IPS-18c (cell line): Measurements from ENCODE around the gene PGLYRP3.
"Not testable (repeated sequence)": the region's sequence is repeated elsewhere in the genome, so short reads cannot be mapped to it uniquely, and the experiment has no call there.

Experiments
- H3K4me3 ChIP-seq: 2 replicates; pipeline ENCODE4 v1.7.0; 2013; ENCODE audit warnings: low read depth, mild to moderate bottlenecking, low read length, moderate library complexity; ENCODE audit not compliant: insufficient read depth
- H3K9me3 ChIP-seq: one replicate; pipeline ENCODE4 v1.6.1; 2013; ENCODE audit warnings: mild to moderate bottlenecking, low read length, moderate library complexity; ENCODE audit not compliant: control insufficient read depth, insufficient read depth

The PGLYRP3 gene

GRCh38 chr1:153337980-153338853 is 25.5 kb upstream of the PGLYRP3 start:
- Histone ChIP-seq H3K9me3 (no peaks in the 10 kb centered on the region), H3K4me3 (no peak overlapping the region)

GRCh38 chr1:153336650-153337049 is 23.9 kb upstream of the PGLYRP3 start:
- no peaks in the 10 kb centered on the region for H3K9me3 ChIP-seq

GRCh38 chr1:153333902-153334301 is 21.1 kb upstream of the PGLYRP3 start:
- no peak overlapping the region for H3K4me3 ChIP-seq
- H3K9me3 ChIP-seq, result no peaks in the 10 kb centered on the region

More at GRCh38 chr1:153336650-153337049, 23.9 kb upstream of the PGLYRP3 start:
- H3K4me3 ChIP-seq, result no peak overlapping the region

GRCh38 chr1:153324912-153325311 is 12.2 kb upstream of the PGLYRP3 start:
- Histone ChIP-seq H3K9me3 (no peaks in the 10 kb centered on the region), H3K4me3 (no peak overlapping the region)

- H3K9me3 ChIP-seq, result no peaks in the 10 kb centered on the region
- no peak overlapping the region for H3K4me3 ChIP-seq
Observed at GRCh38 chr1:153322568-153322967, 9.8 kb upstream of the PGLYRP3 start.

- H3K4me3 ChIP-seq, H3K9me3 ChIP-seq: not testable (repeated sequence)
Observed at GRCh38 chr1:153318145-153318544, 5.4 kb upstream of the PGLYRP3 start.

GRCh38 chr1:153316013-153316412 is 3.3 kb upstream of the PGLYRP3 start:
- not testable (repeated sequence) for H3K9me3 ChIP-seq, H3K4me3 ChIP-seq

- H3K9me3 ChIP-seq, result not testable (repeated sequence)
Observed at GRCh38 chr1:153314388-153314787, 1.6 kb upstream of the PGLYRP3 start.

GRCh38 chr1:153313288-153313687 is 536 bp upstream of the PGLYRP3 start:
- no peaks in the 10 kb centered on the region for H3K9me3 ChIP-seq
- no peak overlapping the region for H3K4me3 ChIP-seq

More at GRCh38 chr1:153314388-153314787, 1.6 kb upstream of the PGLYRP3 start:
- H3K4me3 ChIP-seq, result not testable (repeated sequence)

- Histone ChIP-seq H3K9me3 (no peaks in the 10 kb centered on the region), H3K4me3 (no peak overlapping the region)
Observed at GRCh38 chr1:153310526-153310925, 2.2 kb downstream of the PGLYRP3 start.

- Histone ChIP-seq H3K4me3 (no peak overlapping the region), H3K9me3 (no peaks in the 10 kb centered on the region)
Observed at GRCh38 chr1:153309441-153309840, 3.3 kb downstream of the PGLYRP3 start.

GRCh38 chr1:153308540-153308939 is 4.2 kb downstream of the PGLYRP3 start:
- H3K9me3 ChIP-seq, result no peaks in the 10 kb centered on the region
- H3K4me3 ChIP-seq, result no peak overlapping the region

GRCh38 chr1:153307221-153307600 is 5.5 kb downstream of the PGLYRP3 start:
- Histone ChIP-seq H3K9me3 (no peaks in the 10 kb centered on the region), H3K4me3 (no peak overlapping the region)

GRCh38 chr1:153306303-153307220 is 6.2 kb downstream of the PGLYRP3 start:
- Histone ChIP-seq H3K4me3 (no peak overlapping the region), H3K9me3 (no peaks in the 10 kb centered on the region)

GRCh38 chr1:153305682-153306081 is 7.1 kb downstream of the PGLYRP3 start:
- Histone ChIP-seq H3K9me3 (no peaks in the 10 kb centered on the region), H3K4me3 (no peak overlapping the region)

- Histone ChIP-seq H3K4me3 (no peak overlapping the region), H3K9me3 (no peaks in the 10 kb centered on the region)
Observed at GRCh38 chr1:153302308-153302707, 10.4 kb downstream of the PGLYRP3 start.

- Histone ChIP-seq H3K9me3 (no peaks in the 10 kb centered on the region), H3K4me3 (no peak overlapping the region)
Observed at GRCh38 chr1:153293851-153294250, 18.9 kb downstream of the PGLYRP3 start.

- Histone ChIP-seq H3K9me3 (no peaks in the 10 kb centered on the region), H3K4me3 (no peak overlapping the region)
Observed at GRCh38 chr1:153293480-153293775, 19.3 kb downstream of the PGLYRP3 start.
